ENCODE measurements around the gene VTI1A.

- TF ChIP-seq EZH2 (IDR thresholded peaks at IDR 0.05) = no peak
- TF ChIP-seq POLR2AphosphoS5 (IDR thresholded peaks at IDR 0.05; ENCODE audit: borderline replicate concordance, low read depth, low read length) = no peak
Observed at GRCh38 chr10:112810711-112811151, 363.7 kb downstream of the VTI1A start.

Measured in SK-N-MC (cell line).